ENCODE data around the gene UNC45A. TPM values are rescaled to one million over a fixed set of nuclear protein-coding genes. Genes with fewer than 3 reads are reported as not detected.

Gene UNC45A
- total RNA-seq, 4 donors from 2014 or later, result 63.7 to 116 (median 100) TPM

DNA sequence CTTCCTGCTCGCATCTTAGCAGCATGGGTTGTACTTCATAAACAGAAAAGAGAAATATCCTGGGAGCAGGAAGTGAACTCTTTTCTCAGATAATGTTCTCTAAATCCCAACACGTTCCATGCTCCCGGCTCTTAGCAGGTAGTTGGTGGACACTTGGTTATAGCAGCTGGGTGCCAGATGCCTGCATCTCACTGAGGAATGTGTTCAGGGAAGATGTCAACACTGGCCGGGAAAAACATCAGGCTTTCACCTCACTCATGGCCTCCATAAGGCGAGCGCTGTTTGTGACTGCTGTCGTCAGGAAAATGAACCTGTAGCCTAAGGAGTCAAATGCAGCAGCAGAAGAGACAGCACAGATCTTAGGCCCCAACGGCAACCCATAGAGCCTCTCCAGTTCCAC lies 63.7 kb downstream of the UNC45A start:
- whole genome bisulfite sequencing, 2 donors (ENCODE audit: low coverage in 1 of 2), result 72 to 89% methylated on average over 3 of the region's 8 CpGs
- no peak for ATAC-seq
- no peak overlapping the region for H3K27ac ChIP-seq
- no peak overlapping the region for H3K4me3 ChIP-seq
- no peaks in the 10 kb centered on the region for H3K9me3 ChIP-seq
- H3K36me3 ChIP-seq, result peaks cover 0 to 67% of the 10 kb centered on the region in 2 donors
- no peaks in the 10 kb centered on the region for H3K27me3 ChIP-seq
- TF ChIP-seq EP300 (IDR thresholded peaks at IDR 0.05) (no peak), POLR2A (IDR thresholded peaks at IDR 0.05) (no peak), POLR2AphosphoS5 (IDR thresholded peaks at IDR 0.05) (no peak)
- TF ChIP-seq, protein P1, sequence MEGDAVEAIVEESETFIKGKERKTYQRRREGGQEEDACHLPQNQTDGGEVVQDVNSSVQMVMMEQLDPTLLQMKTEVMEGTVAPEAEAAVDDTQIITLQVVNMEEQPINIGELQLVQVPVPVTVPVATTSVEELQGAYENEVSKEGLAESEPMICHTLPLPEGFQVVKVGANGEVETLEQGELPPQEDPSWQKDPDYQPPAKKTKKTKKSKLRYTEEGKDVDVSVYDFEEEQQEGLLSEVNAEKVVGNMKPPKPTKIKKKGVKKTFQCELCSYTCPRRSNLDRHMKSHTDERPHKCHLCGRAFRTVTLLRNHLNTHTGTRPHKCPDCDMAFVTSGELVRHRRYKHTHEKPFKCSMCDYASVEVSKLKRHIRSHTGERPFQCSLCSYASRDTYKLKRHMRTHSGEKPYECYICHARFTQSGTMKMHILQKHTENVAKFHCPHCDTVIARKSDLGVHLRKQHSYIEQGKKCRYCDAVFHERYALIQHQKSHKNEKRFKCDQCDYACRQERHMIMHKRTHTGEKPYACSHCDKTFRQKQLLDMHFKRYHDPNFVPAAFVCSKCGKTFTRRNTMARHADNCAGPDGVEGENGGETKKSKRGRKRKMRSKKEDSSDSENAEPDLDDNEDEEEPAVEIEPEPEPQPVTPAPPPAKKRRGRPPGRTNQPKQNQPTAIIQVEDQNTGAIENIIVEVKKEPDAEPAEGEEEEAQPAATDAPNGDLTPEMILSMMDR (IDR thresholded peaks at IDR 0.05), result no peak
- peaks cover 0 to 13% (median 0%) of the 10 kb centered on the region in 3 donors for H3K4me1 ChIP-seq

DNA sequence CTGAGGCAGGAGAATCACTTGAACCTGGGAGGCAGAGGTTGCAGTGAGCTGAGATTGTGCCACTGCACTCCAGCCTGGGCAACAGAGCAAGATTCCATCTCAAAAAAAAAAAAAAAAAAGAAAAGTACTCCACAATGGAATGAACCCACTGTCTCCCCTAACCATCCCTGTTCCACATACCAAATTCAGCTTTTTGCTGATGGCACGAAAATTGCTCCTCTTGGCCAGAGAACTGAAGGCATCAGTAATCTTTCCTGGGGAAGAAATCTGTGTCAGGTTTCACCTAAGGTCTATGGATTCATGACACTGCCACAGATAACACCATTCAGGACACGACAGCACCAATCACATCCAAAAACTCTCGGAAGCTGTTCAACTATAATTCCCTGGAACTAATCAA lies 66.1 kb downstream of the UNC45A start:
- Histone ChIP-seq H3K4me3 (no peak overlapping the region), H3K9me3 (no peaks in the 10 kb centered on the region), H3K27ac (no peak overlapping the region), H3K27me3 (no peaks in the 10 kb centered on the region), H3K36me3 (peaks cover 0 to 91% of the 10 kb centered on the region in 2 donors), H3K4me1 (no peaks in the 10 kb centered on the region)
- WGBS, 2 donors (ENCODE audit: low coverage in 1 of 2), result 93 to 100% methylated on average over 3 of the region's 3 CpGs
- no peak for TF ChIP-seq EP300 (IDR thresholded peaks at IDR 0.05)
- TF ChIP-seq POLR2AphosphoS5 (IDR thresholded peaks at IDR 0.05), result no peak
- ATAC-seq, result no peak

Small RNA genes within 50 kb of the gene (small RNA-seq; reads per million reads assigned to genes)
- gene RF00019, result 0 reads per million in 4 donors

Other genes with a start within 250 kb of the UNC45A start
- 1 to 10 TPM in 2 of 4 donors, under 1 TPM in 2; 0.15 to 2.8 (median 1.4) TPM for gene BLM, start 217.9 kb upstream of the UNC45A start, total RNA-seq
- 10 to 100 TPM; 34.1 to 75.4 (median 59.8) TPM for gene FURIN, start 66.7 kb upstream of the UNC45A start, total RNA-seq
- 10 to 100 TPM; 40.1 to 70.4 (median 43.5) TPM for gene FES, start 50.8 kb upstream of the UNC45A start, total RNA-seq
- 10 to 100 TPM; 19.4 to 58.2 (median 44.9) TPM for gene MAN2A2, start 32.0 kb upstream of the UNC45A start, total RNA-seq
- 10 to 100 TPM in 2 of 4 donors, 1 to 10 TPM in 2; 5.9 to 17.1 (median 8.3) TPM for gene HDDC3, start 2.7 kb upstream of the UNC45A start, total RNA-seq
- gene RCCD1, start 19.6 kb downstream of the UNC45A start, total RNA-seq, result 10 to 100 TPM in 2 of 4 donors, 1 to 10 TPM in 2; 5.3 to 11.1 (median 9.0) TPM
- 10 to 100 TPM in 1 of 4 donors, 1 to 10 TPM in 3; 2.2 to 12.7 (median 4.5) TPM for gene PRC1, start 59.2 kb downstream of the UNC45A start, total RNA-seq
- 10 to 100 TPM in 2 of 4 donors, 1 to 10 TPM in 2; 7.8 to 12.8 (median 10.1) TPM for gene VPS33B, start 87.3 kb downstream of the UNC45A start, total RNA-seq
- 1 to 10 TPM in 3 of 4 donors, under 1 TPM in 1; 0.16 to 4.1 (median 1.1) TPM for gene SV2B, start 165.0 kb downstream of the UNC45A start, total RNA-seq